ENCODE measurements around the gene OR10G7. TPM values are rescaled to one million over a fixed set of nuclear protein-coding genes. Genes with fewer than 3 reads are reported as not detected.

OR10G7 gene, protein sequence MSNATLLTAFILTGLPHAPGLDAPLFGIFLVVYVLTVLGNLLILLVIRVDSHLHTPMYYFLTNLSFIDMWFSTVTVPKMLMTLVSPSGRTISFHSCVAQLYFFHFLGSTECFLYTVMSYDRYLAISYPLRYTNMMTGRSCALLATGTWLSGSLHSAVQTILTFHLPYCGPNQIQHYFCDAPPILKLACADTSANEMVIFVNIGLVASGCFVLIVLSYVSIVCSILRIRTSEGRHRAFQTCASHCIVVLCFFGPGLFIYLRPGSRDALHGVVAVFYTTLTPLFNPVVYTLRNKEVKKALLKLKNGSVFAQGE
- polyA plus RNA-seq (ENCODE audit: insufficient read length) = not detected
- long read RNA-seq, donor 1 = 0 reads
- long read RNA-seq, donor 2 = 0 reads
- long read RNA-seq, donor 3 = 0 reads
- long read RNA-seq, donor 4 = 0 reads
- long read RNA-seq, donor 5 = 0 reads
- long read RNA-seq, donor 6 = 0 reads
- long read RNA-seq, donor 7 = 0 reads
- long read RNA-seq, donor 8 = 0 reads

DNA sequence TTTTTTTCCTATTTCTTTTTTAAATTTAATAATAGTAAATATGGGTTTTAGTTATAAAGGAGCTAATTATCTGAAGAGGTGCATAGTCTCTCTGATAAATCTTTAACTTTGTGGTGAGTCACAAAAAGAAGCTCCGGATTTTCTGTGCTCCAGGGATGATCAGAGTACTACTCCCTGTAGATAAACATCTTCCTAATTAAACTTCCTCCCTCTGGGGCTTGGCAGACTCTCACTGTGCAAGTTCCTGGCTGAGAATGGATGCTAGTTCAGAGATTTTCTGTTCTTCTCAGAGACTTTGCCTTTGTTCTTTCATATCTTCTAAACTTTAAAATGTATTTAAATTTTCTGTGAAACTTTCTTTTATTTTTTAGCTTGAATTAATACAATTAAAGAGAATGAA lies at the start of gene OR10G7:
OR10G7 (minus strand) TSS at position 72 of the 400 bp plus-strand sequence. CDS start 2,324 bp downstream, outside the sequence.
- DNase-seq = no peak

GRCh38 chr11:124085997-124086846 lies 45.1 kb upstream of the OR10G7 start:
- no peak for DNase-seq

DNA sequence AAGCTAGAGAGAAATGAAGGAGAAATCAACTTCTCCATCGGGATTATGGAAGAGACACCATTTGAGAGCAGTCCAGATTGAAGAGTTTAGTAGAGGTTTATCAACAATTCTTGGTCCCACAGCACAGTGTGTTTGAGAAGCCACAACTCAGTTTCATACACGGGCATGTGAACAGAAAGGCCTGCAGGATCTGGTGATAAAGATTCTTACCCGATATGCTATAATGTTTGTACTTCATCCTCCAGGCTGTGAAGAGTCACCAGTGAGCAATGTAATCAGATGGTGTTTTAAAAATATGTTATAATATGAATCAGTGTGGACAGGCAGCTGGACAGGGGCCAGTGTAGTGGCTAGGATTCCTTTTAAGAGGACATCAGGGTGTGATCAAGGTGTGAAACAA lies 44.5 kb upstream of the OR10G7 start:
- no peak for DNase-seq

DNA sequence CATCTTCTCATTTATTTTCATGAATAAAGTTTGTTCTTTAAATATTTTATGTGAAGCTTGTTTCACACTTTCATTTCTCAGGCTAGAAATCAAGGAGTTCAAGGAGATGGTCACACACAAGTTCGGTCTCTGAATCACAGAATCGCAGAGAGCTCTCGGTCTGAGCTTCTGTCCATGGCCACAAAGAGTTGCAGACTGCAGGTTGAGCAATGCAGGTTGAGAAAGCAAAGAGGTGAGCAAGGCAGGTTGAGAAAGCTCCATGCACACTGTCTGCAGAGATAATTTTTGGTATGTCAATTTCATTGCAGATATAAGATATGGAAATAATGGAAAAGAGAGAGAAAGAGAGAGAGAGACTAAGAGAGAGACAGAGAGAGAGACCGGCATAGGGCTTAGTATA lies 41.2 kb upstream of the OR10G7 start:
- DNase-seq = no peak

DNA sequence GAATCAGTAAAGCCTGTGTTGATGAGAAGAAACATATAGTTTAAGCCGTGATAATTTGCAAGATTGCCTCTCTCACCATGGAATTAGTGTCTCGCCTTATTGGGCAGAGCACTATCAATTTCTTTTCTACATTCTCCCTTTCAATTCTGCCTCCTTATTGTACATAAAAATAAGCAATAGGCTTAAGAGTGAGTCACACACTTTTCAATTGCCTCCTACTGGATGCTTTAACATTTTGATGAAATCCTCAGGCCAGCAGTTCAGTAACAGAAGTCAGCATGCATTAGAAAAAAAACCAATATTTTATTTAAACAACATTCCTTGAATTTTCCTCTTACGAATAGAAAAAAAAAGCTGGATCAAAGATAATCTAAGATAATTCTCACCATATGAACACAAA lies 40.4 kb upstream of the OR10G7 start:
- no peak for DNase-seq

- no peak for DNase-seq
Observed at GRCh38 chr11:124080327-124081001, 39.3 kb upstream of the OR10G7 start.

DNA sequence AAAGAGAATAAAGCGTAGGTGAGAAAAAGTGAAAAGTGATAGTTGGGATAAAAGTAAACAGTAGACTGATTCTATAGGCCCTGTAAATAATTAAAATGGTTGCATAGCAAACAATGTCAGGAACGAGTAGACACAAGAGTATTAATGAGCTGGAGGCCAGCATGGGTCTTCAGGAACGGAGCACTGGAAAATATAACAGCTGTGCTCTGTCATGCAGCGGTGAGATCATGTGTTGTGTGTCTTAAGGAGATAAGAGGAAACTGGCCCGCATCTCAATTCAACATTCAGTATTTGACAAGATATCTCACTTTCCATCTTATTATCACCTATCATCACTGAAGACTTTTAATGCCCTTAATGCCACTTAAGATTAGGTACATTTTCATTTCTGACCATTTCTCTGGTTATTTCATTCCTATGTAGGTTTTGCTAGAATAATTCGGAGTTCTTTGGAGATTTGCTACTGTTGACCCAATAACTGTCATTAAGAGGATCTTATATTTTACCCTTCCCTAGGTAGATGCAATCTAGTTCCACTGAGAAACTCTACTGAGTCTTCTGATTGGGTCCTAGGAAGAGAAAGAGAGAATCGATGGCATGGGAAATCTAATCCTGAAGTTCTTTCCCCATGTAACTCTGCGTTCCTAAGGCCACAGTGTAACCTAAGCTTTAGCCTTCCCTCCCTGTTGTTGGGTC lies 38.7 kb upstream of the OR10G7 start:
- DNase-seq = peak; percentile 19

DNA sequence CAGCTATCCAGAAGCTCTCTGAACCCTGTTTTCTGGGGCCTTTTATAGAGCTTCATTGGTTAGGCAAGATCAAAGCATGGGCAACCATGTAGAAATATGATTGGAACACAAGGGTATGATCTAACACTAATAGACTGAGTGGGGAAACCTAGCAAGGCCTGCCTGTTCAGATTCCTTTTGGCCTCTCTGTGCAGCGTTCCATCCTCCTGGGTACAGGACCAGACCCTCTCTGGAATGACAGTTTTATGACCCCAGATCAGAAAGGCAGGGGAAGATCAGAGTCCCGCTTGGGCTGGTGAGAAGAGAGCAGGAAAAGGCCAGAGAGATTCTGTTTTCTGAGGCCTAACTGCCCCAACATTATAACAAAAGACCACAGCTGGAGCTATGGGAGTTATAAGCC lies 37.5 kb upstream of the OR10G7 start:
- DNase-seq = peak; percentile 20

GRCh38 chr11:124077266-124077665 lies 36.1 kb upstream of the OR10G7 start:
- DNase-seq = no peak

DNA sequence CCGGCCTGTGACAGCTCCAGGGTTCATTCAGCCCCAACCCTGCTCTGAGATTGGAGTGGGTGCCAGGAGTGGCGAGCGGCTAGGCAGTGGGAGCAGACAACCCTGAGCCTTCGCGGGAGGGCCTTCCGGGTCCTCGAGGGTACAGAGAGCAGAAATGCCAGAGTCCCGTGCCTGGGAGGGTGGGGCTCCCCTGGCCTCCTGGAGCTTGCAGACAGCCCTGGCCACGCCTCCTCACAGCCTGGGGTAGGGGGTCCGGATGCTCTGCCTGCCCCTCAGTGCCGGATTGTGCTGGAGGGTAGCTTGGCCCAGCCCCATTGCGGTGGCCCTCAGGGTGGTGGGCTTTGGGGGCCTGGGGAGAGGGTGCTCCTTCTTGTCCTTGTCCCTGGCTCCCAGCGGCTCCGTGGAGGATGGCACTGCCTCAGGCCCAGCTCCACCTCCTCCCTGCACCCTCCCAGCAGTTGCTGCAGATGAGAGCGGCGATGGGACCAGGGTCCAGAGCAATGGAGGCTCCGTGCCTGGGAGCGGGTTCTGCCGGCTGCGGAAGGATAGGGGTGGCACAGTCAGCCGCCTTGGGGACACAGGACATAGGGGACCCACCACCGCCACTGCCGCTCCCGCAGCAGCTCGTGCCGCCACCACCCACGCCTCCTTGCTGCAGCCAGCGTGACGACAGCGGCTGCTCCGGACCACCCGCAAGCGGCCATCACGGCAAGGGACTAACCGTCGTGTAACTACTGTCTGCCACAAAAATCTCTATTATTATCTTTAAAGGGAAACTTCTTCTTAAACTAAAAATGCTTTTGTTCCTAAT lies 34.9 kb upstream of the OR10G7 start:
- DNase-seq = peak; percentile 22

- no peak for DNase-seq
Observed at GRCh38 chr11:124075492-124075840, 34.3 kb upstream of the OR10G7 start.

- no peak for DNase-seq
Observed at GRCh38 chr11:124074554-124074953, 33.4 kb upstream of the OR10G7 start.

DNA sequence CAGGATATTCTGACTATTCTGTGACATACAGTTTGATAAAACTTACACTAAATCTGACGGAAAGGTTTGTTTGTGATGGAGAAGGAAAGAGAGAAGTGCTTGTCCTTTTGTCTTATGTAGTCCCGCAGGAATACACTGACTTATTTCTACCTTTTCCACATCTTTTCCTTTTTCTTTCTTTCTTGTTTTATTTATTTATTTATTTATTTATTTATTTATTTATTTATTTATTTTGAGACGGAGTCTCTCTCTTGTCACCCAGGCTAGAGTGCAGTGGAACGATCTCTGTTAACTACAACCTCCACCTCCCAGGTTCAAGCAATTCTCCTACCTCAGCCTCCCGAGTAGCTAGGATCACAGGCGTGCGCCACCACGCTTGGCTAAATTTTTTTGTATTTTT lies 31.0 kb upstream of the OR10G7 start:
- DNase-seq = no peak

DNA sequence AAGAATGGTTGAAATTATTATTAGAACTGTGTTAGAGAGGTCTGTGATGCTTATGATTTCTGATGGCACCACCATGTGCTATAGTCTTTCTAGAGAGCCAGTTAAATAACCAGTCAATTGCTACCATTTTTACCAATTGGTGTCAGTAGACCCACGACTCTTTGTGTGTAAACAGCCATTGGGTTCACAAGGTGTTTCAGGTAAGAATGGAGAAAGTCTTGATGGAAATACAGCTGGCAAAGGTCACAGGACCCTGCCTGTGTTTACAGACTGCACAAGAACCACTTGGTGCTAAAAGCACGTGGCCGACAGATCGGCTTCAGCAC lies 30.5 kb upstream of the OR10G7 start:
- DNase-seq = no peak

GRCh38 chr11:124070915-124071622 lies 29.9 kb upstream of the OR10G7 start:
- DNase-seq = peak; percentile 74

DNA sequence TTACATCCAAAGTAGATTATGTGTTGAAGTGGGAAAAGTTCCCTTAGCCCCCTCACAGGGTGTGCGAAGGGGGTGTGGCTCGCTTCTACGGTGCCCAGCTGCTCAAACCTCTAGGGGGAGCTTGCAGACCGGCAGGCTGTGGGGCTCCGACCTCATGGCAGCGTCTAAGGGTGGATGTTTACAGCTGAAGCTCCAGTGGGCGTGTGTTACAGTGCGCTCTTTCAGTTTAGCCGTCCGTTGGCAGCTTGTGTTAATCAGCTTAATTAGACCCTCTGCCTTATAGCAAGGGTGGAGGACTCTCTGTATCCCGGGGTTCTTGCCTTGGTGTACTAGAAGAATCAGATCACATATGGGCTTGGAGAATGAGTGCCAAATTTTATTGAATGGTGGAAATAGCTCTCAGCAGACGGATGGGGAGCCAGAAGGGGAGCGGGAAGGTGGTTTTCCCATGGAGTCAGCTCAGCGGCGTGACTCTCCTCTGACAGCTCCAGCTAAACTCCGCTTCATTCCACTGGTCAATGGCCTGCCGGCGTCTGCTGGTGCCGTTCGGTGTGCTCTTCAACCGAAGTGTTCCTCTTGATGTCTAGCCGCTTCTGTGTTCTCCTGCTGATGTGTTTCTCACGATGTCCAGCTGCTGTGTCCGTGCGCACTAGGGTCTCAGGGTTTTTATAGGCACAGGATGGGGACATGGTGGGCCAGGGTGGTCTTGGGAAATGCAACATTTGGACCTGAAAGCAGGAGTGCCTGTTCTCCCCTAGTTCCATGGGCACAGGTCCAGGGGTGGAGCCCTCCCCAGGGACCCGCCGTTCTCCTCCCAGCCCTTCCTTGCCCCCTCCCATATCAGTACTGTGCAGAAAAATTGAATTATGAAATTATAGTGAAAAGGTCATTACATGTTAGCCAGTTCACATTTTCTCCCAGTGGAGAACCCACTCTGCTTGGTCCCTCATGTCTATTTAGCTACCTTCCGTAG lies 28.6 kb upstream of the OR10G7 start:
- peak; percentile 26 for DNase-seq

- DNase-seq = no peak
Observed at GRCh38 chr11:124068601-124069110, 27.5 kb upstream of the OR10G7 start.

DNA sequence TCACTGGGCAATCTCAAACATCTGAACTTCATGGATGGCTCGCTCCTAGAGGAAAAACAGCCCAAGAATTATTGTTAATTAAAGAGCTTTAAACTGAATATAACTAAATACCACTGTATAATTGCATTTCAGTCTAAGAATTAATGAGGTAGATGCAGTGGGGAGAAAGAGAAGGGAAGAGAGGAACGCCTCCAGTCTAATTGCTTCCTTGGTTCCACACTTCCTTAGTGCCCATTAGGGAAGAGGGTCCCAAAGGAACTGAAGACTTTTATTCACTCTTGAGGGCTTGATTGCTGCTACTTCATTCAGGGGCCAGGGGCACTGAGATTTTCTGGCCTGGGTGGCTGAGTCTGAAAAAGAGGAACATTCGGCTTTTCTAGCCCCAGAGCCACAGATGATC lies 11.8 kb upstream of the OR10G7 start:
- DNase-seq = no peak

DNA sequence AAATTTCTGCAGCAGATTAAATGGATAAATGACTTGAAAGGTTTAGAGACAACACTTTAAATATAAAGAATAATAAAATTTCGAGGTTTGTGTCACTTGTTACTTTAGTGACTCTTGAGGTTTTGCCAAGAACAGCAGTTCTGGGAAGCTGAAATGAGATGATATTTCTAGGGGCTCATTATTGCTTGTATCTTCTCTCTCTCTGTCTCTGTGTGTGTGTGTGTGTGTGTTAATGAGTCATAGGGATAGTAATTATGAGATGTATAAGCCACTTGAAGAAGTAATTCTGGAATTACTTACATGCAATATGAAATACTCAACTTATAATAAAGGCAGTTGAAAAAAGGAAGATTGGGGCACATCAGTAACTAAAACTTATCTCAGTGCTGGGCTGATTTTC lies 9.6 kb upstream of the OR10G7 start:
- no peak for DNase-seq

Measured in left kidney (tissue), 8 donors.